GM12878 (cell line): ENCODE measurements around the gene F7.

ENCODE experiments used
- CBX3 ChIP-seq: fragments of 200-600 bp; sonication (generic); IDR thresholded peaks from 2 replicates; pipeline ENCODE4 v1.6.1; 2016; ENCODE audit warnings: low read depth, borderline replicate concordance
- CTCF ChIP-seq, 3 experiments: IDR thresholded peaks in 2 of 3; conservative IDR thresholded peaks in 1 of 3; 2 replicates each; pipeline ENCODE4 v1.5.1; 2011; ENCODE audit warnings: low read depth in 3 of 3, low read length in 3 of 3, mild to moderate bottlenecking in 3 of 3, control low read depth in 2 of 3, moderate library complexity in 2 of 3, inconsistent platforms in 1 of 3, mixed read lengths in 1 of 3; ENCODE audit not compliant: control insufficient read depth in 2 of 3, insufficient read depth in 1 of 3; ENCODE audit errors: extremely low read depth in 1 of 3
- EZH2 ChIP-seq: IDR thresholded peaks from 2 replicates; pipeline ENCODE4 v1.6.1; 2012; ENCODE audit warnings: low read depth, mild to moderate bottlenecking, control low read depth, inconsistent platforms, low read length, borderline replicate concordance; ENCODE audit not compliant: control insufficient read depth
- POLR2A ChIP-seq: IDR thresholded peaks from 2 replicates; pipeline ENCODE4 v1.6.1; 2011; ENCODE audit warnings: low read depth, mild to moderate bottlenecking, low read length
- POLR2AphosphoS5 ChIP-seq: IDR thresholded peaks from 2 replicates; pipeline ENCODE4 v1.6.1; 2011; ENCODE audit warnings: mild to moderate bottlenecking, low read length, inconsistent platforms
- RFX5 ChIP-seq: IDR thresholded peaks from 2 replicates; pipeline ENCODE4 v1.6.1; 2011; ENCODE audit warnings: low read depth, low read length, improper control_type of control experiment
- SMARCA5 ChIP-seq: fragments of 450-650 bp; IDR thresholded peaks from 2 replicates; pipeline ENCODE4 v1.6.1; 2017; ENCODE audit warnings: mild to moderate bottlenecking
- TF ChIP-seq, protein P1 (sequence below): IDR thresholded peaks from 2 replicates; pipeline ENCODE4 v1.6.1; 2012; ENCODE audit warnings: low read depth, low read length, improper control_type of control experiment

GRCh38 chr13:113164492-113164891 is 58.9 kb downstream of the F7 start:
- TF ChIP-seq CTCF (IDR thresholded peaks at IDR 0.05 in 2 of 3, conservative IDR thresholded peaks at IDR 0.05 in 1 of 3; ENCODE audit: control insufficient read depth in 2 of 3, extremely low read depth in 1 of 3, insufficient read depth in 1 of 3, low read depth in 3 of 3, low read length in 3 of 3) (no peak), RFX5 (no peak), POLR2A (no peak), SMARCA5 (no peak), CBX3 (no peak), POLR2AphosphoS5 (no peak), EZH2 (no peak)
- TF ChIP-seq, protein P1, sequence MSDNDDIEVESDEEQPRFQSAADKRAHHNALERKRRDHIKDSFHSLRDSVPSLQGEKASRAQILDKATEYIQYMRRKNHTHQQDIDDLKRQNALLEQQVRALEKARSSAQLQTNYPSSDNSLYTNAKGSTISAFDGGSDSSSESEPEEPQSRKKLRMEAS = no peak
